ENCODE measurements around the gene WWOX.

WWOX gene

GRCh38 chr16:78642621-78643285 lies 543.3 kb downstream of the WWOX start:
- Histone ChIP-seq H3K36me3 (ENCODE audit: control insufficient read depth, insufficient read depth, low read length) (no peaks in the 10 kb centered on the region), H3K4me1 (ENCODE audit: control insufficient read depth, insufficient read depth, low read length, poor library complexity, severe bottlenecking) (no peaks in the 10 kb centered on the region)

GRCh38 chr16:78645657-78646056 lies 546.2 kb downstream of the WWOX start:
- no peak overlapping the region for H3K4me3 ChIP-seq (ENCODE audit: insufficient read depth, low read depth, low read length, poor library complexity, severe bottlenecking)
- H3K27ac ChIP-seq (ENCODE audit: insufficient read depth, low read length, poor library complexity, severe bottlenecking) = no peak overlapping the region
- no peaks in the 10 kb centered on the region for H3K4me1 ChIP-seq (ENCODE audit: control insufficient read depth, insufficient read depth, low read length, poor library complexity, severe bottlenecking)
- DNase-seq = no peak
- H3K27me3 ChIP-seq (replicated peaks; ENCODE audit: control insufficient read depth, insufficient read depth, low read length, poor library complexity, severe bottlenecking) = no peaks in the 10 kb centered on the region
- H3K9me3 ChIP-seq (ENCODE audit: control insufficient read depth, low read length) = no peaks in the 10 kb centered on the region
- no peaks in the 10 kb centered on the region for H3K36me3 ChIP-seq (ENCODE audit: control insufficient read depth, insufficient read depth, low read length)

More at GRCh38 chr16:78642621-78643285, 543.3 kb downstream of the WWOX start:
- Histone ChIP-seq H3K9me3 (ENCODE audit: control insufficient read depth, low read length) (no peaks in the 10 kb centered on the region), H3K27me3 (replicated peaks; ENCODE audit: control insufficient read depth, insufficient read depth, low read length, poor library complexity, severe bottlenecking) (no peaks in the 10 kb centered on the region), H3K4me3 (ENCODE audit: insufficient read depth, low read depth, low read length, poor library complexity, severe bottlenecking) (no peak overlapping the region), H3K27ac (ENCODE audit: insufficient read depth, low read length, poor library complexity, severe bottlenecking) (no peak overlapping the region)
- DNase-seq = no peak

- no peak overlapping the region for H3K4me3 ChIP-seq (ENCODE audit: insufficient read depth, low read depth, low read length, poor library complexity, severe bottlenecking)
- H3K36me3 ChIP-seq (ENCODE audit: control insufficient read depth, insufficient read depth, low read length) = no peaks in the 10 kb centered on the region
- no peaks in the 10 kb centered on the region for H3K4me1 ChIP-seq (ENCODE audit: control insufficient read depth, insufficient read depth, low read length, poor library complexity, severe bottlenecking)
- H3K27ac ChIP-seq (ENCODE audit: insufficient read depth, low read length, poor library complexity, severe bottlenecking) = no peak overlapping the region
- DNase-seq = no peak
- no peaks in the 10 kb centered on the region for H3K27me3 ChIP-seq (replicated peaks; ENCODE audit: control insufficient read depth, insufficient read depth, low read length, poor library complexity, severe bottlenecking)
- H3K9me3 ChIP-seq (ENCODE audit: control insufficient read depth, low read length) = no peaks in the 10 kb centered on the region
These were observed 547.6 kb downstream of the WWOX start for GRCh38 chr16:78647019-78647418.

GRCh38 chr16:78647491-78647890 lies 548.0 kb downstream of the WWOX start:
- Histone ChIP-seq H3K4me1 (ENCODE audit: control insufficient read depth, insufficient read depth, low read length, poor library complexity, severe bottlenecking) (no peaks in the 10 kb centered on the region), H3K4me3 (ENCODE audit: insufficient read depth, low read depth, low read length, poor library complexity, severe bottlenecking) (no peak overlapping the region), H3K27me3 (replicated peaks; ENCODE audit: control insufficient read depth, insufficient read depth, low read length, poor library complexity, severe bottlenecking) (no peaks in the 10 kb centered on the region), H3K36me3 (ENCODE audit: control insufficient read depth, insufficient read depth, low read length) (no peaks in the 10 kb centered on the region), H3K9me3 (ENCODE audit: control insufficient read depth, low read length) (no peaks in the 10 kb centered on the region), H3K27ac (ENCODE audit: insufficient read depth, low read length, poor library complexity, severe bottlenecking) (no peak overlapping the region)
- DNase-seq = no peak

- no peaks in the 10 kb centered on the region for H3K27me3 ChIP-seq (replicated peaks; ENCODE audit: control insufficient read depth, insufficient read depth, low read length, poor library complexity, severe bottlenecking)
- no peak for DNase-seq
These were observed 549.1 kb downstream of the WWOX start for GRCh38 chr16:78648517-78648916.

GRCh38 chr16:78650339-78651074 lies 551.1 kb downstream of the WWOX start:
- H3K4me1 ChIP-seq (ENCODE audit: control insufficient read depth, insufficient read depth, low read length, poor library complexity, severe bottlenecking) = no peaks in the 10 kb centered on the region
- DNase-seq = no peak
- no peaks in the 10 kb centered on the region for H3K9me3 ChIP-seq (ENCODE audit: control insufficient read depth, low read length)
- H3K4me3 ChIP-seq (ENCODE audit: insufficient read depth, low read depth, low read length, poor library complexity, severe bottlenecking) = no peak overlapping the region
- H3K27ac ChIP-seq (ENCODE audit: insufficient read depth, low read length, poor library complexity, severe bottlenecking) = no peak overlapping the region
- no peaks in the 10 kb centered on the region for H3K27me3 ChIP-seq (replicated peaks; ENCODE audit: control insufficient read depth, insufficient read depth, low read length, poor library complexity, severe bottlenecking)
- H3K36me3 ChIP-seq (ENCODE audit: control insufficient read depth, insufficient read depth, low read length) = no peaks in the 10 kb centered on the region

More at GRCh38 chr16:78648517-78648916, 549.1 kb downstream of the WWOX start:
- Histone ChIP-seq H3K27ac (ENCODE audit: insufficient read depth, low read length, poor library complexity, severe bottlenecking) (no peak overlapping the region), H3K4me3 (ENCODE audit: insufficient read depth, low read depth, low read length, poor library complexity, severe bottlenecking) (no peak overlapping the region), H3K4me1 (ENCODE audit: control insufficient read depth, insufficient read depth, low read length, poor library complexity, severe bottlenecking) (no peaks in the 10 kb centered on the region), H3K9me3 (ENCODE audit: control insufficient read depth, low read length) (no peaks in the 10 kb centered on the region), H3K36me3 (ENCODE audit: control insufficient read depth, insufficient read depth, low read length) (no peaks in the 10 kb centered on the region)

- Histone ChIP-seq H3K4me3 (ENCODE audit: insufficient read depth, low read depth, low read length, poor library complexity, severe bottlenecking) (no peak overlapping the region), H3K36me3 (ENCODE audit: control insufficient read depth, insufficient read depth, low read length) (no peaks in the 10 kb centered on the region), H3K4me1 (ENCODE audit: control insufficient read depth, insufficient read depth, low read length, poor library complexity, severe bottlenecking) (no peaks in the 10 kb centered on the region), H3K27ac (ENCODE audit: insufficient read depth, low read length, poor library complexity, severe bottlenecking) (no peak overlapping the region), H3K27me3 (replicated peaks; ENCODE audit: control insufficient read depth, insufficient read depth, low read length, poor library complexity, severe bottlenecking) (no peaks in the 10 kb centered on the region), H3K9me3 (ENCODE audit: control insufficient read depth, low read length) (no peaks in the 10 kb centered on the region)
- no peak for DNase-seq
These were observed 555.5 kb downstream of the WWOX start for GRCh38 chr16:78654929-78655328.

- Histone ChIP-seq H3K4me1 (ENCODE audit: control insufficient read depth, insufficient read depth, low read length, poor library complexity, severe bottlenecking) (no peaks in the 10 kb centered on the region), H3K27me3 (replicated peaks; ENCODE audit: control insufficient read depth, insufficient read depth, low read length, poor library complexity, severe bottlenecking) (no peaks in the 10 kb centered on the region), H3K4me3 (ENCODE audit: insufficient read depth, low read depth, low read length, poor library complexity, severe bottlenecking) (no peak overlapping the region), H3K36me3 (ENCODE audit: control insufficient read depth, insufficient read depth, low read length) (no peaks in the 10 kb centered on the region), H3K9me3 (ENCODE audit: control insufficient read depth, low read length) (no peaks in the 10 kb centered on the region), H3K27ac (ENCODE audit: insufficient read depth, low read length, poor library complexity, severe bottlenecking) (no peak overlapping the region)
- DNase-seq = no peak
These were observed 556.1 kb downstream of the WWOX start for GRCh38 chr16:78655331-78656113.

- Histone ChIP-seq H3K9me3 (ENCODE audit: control insufficient read depth, low read length) (no peaks in the 10 kb centered on the region), H3K27ac (ENCODE audit: insufficient read depth, low read length, poor library complexity, severe bottlenecking) (no peak overlapping the region), H3K4me3 (ENCODE audit: insufficient read depth, low read depth, low read length, poor library complexity, severe bottlenecking) (no peak overlapping the region), H3K27me3 (replicated peaks; ENCODE audit: control insufficient read depth, insufficient read depth, low read length, poor library complexity, severe bottlenecking) (no peaks in the 10 kb centered on the region), H3K36me3 (ENCODE audit: control insufficient read depth, insufficient read depth, low read length) (no peaks in the 10 kb centered on the region), H3K4me1 (ENCODE audit: control insufficient read depth, insufficient read depth, low read length, poor library complexity, severe bottlenecking) (no peaks in the 10 kb centered on the region)
- DNase-seq = no peak
These were observed 557.4 kb downstream of the WWOX start for GRCh38 chr16:78656887-78657286.

GRCh38 chr16:78659216-78659615 lies 559.8 kb downstream of the WWOX start:
- Histone ChIP-seq H3K27me3 (replicated peaks; ENCODE audit: control insufficient read depth, insufficient read depth, low read length, poor library complexity, severe bottlenecking) (no peaks in the 10 kb centered on the region), H3K4me1 (ENCODE audit: control insufficient read depth, insufficient read depth, low read length, poor library complexity, severe bottlenecking) (no peaks in the 10 kb centered on the region), H3K9me3 (ENCODE audit: control insufficient read depth, low read length) (no peaks in the 10 kb centered on the region), H3K27ac (ENCODE audit: insufficient read depth, low read length, poor library complexity, severe bottlenecking) (no peak overlapping the region), H3K4me3 (ENCODE audit: insufficient read depth, low read depth, low read length, poor library complexity, severe bottlenecking) (no peak overlapping the region), H3K36me3 (ENCODE audit: control insufficient read depth, insufficient read depth, low read length) (no peaks in the 10 kb centered on the region)
- no peak for DNase-seq
